Spleen (tissue), 11 donors: ENCODE measurements around the gene NAA16. TPM values are rescaled to one million over a fixed set of nuclear protein-coding genes. Genes with fewer than 3 reads are reported as not detected.

ENCODE experiments used
- DNase-seq: peaks from one replicate; pipeline ENCODE4 v3.0.0-alpha.2; 2020
- H3K27ac ChIP-seq, 8 donors: fragments of 200-600 bp; sonication (generic) in 7 of 8; 1 replicate in 4 of 8; 2 replicates in 4 of 8; pipeline versions ENCODE4 v1.5.0 to v1.8.0; 2016 to 2021; ENCODE audit warnings: inconsistent platforms in 4 of 8, mild to moderate bottlenecking in 4 of 8, moderate library complexity in 1 of 8
- H3K27me3 ChIP-seq, 7 donors: fragments of 200-600 bp; sonication (generic) in 6 of 7; replicated peaks in 1 of 7; 1 replicate in 4 of 7; 2 replicates in 3 of 7; pipeline versions ENCODE4 v1.5.0 to v1.8.0; 2016 to 2021; ENCODE audit warnings: inconsistent platforms in 3 of 7, mild to moderate bottlenecking in 1 of 7
- H3K36me3 ChIP-seq, 6 donors: fragments of 200-600 bp; sonication (generic) in 5 of 6; 1 replicate in 4 of 6; 2 replicates in 2 of 6; pipeline versions ENCODE4 v1.5.0 to v1.8.0; 2016 to 2021; ENCODE audit warnings: inconsistent platforms in 2 of 6
- H3K4me1 ChIP-seq, 6 donors: fragments of 200-600 bp; sonication (generic) in 5 of 6; 1 replicate in 3 of 6; 2 replicates in 3 of 6; pipeline versions ENCODE4 v1.5.0 to v1.8.0; 2016 to 2021; ENCODE audit warnings: inconsistent platforms in 3 of 6
- H3K4me3 ChIP-seq, 8 donors: fragments of 200-600 bp; sonication (generic) in 7 of 8; 1 replicate in 4 of 8; 2 replicates in 4 of 8; pipeline versions ENCODE4 v1.5.0 to v1.8.0; 2016 to 2021; ENCODE audit warnings: inconsistent platforms in 4 of 8, mild to moderate bottlenecking in 4 of 8, moderate library complexity in 2 of 8
- H3K9me3 ChIP-seq, 8 donors: fragments of 200-600 bp; sonication (generic) in 7 of 8; 1 replicate in 4 of 8; 2 replicates in 4 of 8; pipeline versions ENCODE4 v1.5.0 to v1.8.0; 2016 to 2021; ENCODE audit warnings: inconsistent platforms in 4 of 8
- POLR2A ChIP-seq, 3 donors: fragments of 450-650 bp; IDR thresholded peaks; one replicate each; pipeline ENCODE4 v1.5.1; 2017; ENCODE audit warnings: antibody characterized with exemption in 3 of 3, mild to moderate bottlenecking in 1 of 3
- POLR2AphosphoS5 ChIP-seq, 3 donors: sonication (generic); formaldehyde crosslinking; IDR thresholded peaks; one replicate each; pipeline ENCODE4 v1.5.1; 2017; ENCODE audit warnings: antibody characterized with exemption in 3 of 3
- WGBS, 5 donors: extraction: QIAGEN DNeasy Blood & Tissue Kit in 3 of 5; methylation state at CpG; one replicate each; pipeline versions ENCODE4 v1.1.5 to v1.1.7; 2013 to 2018; 5-methylcytosine and 5-hydroxymethylcytosine counted together
- intact Hi-C: fragments of 100-400 bp; cut with DNase I; formaldehyde crosslinking; loops from one replicate; pipeline ENCODE4 v1.15.0; 2023; ENCODE audit warnings: low total_unique reads
- polyA plus RNA-seq, 3 donors: library from polyadenylated mRNA; stranded (reverse); fragments of 200-250 nt; gene quantifications; one replicate each; pipeline ENCODE4 v1.2.1, GENCODE V29; 2013
- total RNA-seq, 7 donors: library from RNA; depleted of rRNA in 3 of 7; stranded (reverse); fragments of >200 nt in 3 of 7; fragmentation: NEBNext Ultra II Directional in 4 of 7; extraction: Animal tissue kit (Norgen Biotek cat#: 25700) in 4 of 7; gene quantifications; one replicate each; pipeline versions ENCODE4 v1.1.0 to v1.2.1, GENCODE V29; 2016 to 2021
- TF ChIP-seq, protein P1 (sequence below), 11 experiments: fragments of 200-600 bp in 7 of 11; fragments of 450-650 bp in 4 of 11; sonication (generic) in 4 of 11; IDR thresholded peaks in 8 of 11; conservative IDR thresholded peaks in 3 of 11; 1 replicate in 7 of 11; 2 replicates in 4 of 11; pipeline versions ENCODE4 v1.4.0 to v1.8.0; 2016 to 2021; ENCODE audit warnings: antibody characterized with exemption in 11 of 11, inconsistent platforms in 4 of 11, mild to moderate bottlenecking in 1 of 11
- donor health status: healthy with polysubstance abuse.
- donor health status: DM: no; HTN: no; CAD: no; lungs with moderate emphysema.
- donor health status: DM: no; HTN: no; CAD: no.
- donor health status: Bipolar disorder and iron deficiency.
- donor health status: healthy.
- donor health status: DM: no; HTN: no; CAD: no.
- donor health status: DM: yes; HTN: yes; CAD: no.

The NAA16 gene
- total and polyA plus RNA-seq, 10 donors, result 8.1 to 45.3 (median 26.9) TPM

DNA sequence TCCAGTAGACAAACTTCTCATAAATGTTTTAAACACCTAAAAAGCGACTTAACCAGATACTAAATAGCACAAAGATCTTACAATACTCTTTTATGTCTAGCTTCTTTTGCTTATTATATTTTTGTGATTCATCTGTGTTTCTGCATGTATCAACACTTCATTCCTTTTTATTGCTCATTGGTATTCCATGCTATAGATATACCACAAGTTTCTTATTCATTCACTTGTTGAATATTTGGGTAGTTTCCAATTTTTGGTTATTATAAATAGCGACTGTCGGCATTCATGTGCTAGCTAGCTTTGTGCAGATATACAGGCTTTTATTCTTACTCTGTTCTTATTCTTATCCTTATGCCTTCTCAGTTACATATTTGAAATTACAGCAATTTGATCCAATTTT, 96.3 kb downstream of the NAA16 start:
- Histone ChIP-seq H3K27me3 (no peaks in the 10 kb centered on the region), H3K9me3 (no peaks in the 10 kb centered on the region), H3K4me3 (no peak overlapping the region), H3K27ac (no peak overlapping the region), H3K36me3 (no peaks in the 10 kb centered on the region), H3K4me1 (no peaks in the 10 kb centered on the region)
- 58 to 74% (median 61%) methylated on average over 3 of the region's 3 CpGs for WGBS, 5 donors
- TF ChIP-seq POLR2AphosphoS5 (IDR thresholded peaks at IDR 0.05) (no peak), POLR2A (IDR thresholded peaks at IDR 0.05) (no peak)
- TF ChIP-seq, protein P1, sequence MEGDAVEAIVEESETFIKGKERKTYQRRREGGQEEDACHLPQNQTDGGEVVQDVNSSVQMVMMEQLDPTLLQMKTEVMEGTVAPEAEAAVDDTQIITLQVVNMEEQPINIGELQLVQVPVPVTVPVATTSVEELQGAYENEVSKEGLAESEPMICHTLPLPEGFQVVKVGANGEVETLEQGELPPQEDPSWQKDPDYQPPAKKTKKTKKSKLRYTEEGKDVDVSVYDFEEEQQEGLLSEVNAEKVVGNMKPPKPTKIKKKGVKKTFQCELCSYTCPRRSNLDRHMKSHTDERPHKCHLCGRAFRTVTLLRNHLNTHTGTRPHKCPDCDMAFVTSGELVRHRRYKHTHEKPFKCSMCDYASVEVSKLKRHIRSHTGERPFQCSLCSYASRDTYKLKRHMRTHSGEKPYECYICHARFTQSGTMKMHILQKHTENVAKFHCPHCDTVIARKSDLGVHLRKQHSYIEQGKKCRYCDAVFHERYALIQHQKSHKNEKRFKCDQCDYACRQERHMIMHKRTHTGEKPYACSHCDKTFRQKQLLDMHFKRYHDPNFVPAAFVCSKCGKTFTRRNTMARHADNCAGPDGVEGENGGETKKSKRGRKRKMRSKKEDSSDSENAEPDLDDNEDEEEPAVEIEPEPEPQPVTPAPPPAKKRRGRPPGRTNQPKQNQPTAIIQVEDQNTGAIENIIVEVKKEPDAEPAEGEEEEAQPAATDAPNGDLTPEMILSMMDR (IDR thresholded peaks at IDR 0.05 in 8 of 11, conservative IDR thresholded peaks at IDR 0.05 in 3 of 11), result no peak
- intact Hi-C loops, result no loop called here
- no peak for DNase-seq

DNA sequence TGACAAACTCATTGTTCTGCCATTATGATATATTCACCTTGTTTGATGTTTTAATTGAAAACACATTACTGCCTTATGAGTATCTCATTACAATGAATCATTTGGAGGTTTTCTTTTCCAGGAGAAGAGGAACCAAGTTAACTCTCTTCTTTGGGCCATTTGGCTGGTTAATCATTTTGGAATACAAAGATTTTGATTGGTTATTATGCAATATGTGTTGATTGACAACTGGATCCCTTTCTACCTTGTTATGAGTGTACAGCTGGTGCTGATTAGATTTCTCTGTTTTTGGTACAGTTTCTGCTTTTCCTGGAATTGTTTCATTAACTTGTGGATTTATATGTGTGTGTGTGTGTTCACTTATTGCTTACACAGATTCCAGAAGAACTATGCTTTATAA, 97.1 kb downstream of the NAA16 start:
- H3K4me3 ChIP-seq, result no peak overlapping the region
- intact Hi-C loops, result no loop called here
- H3K36me3 ChIP-seq, result no peaks in the 10 kb centered on the region
- TF ChIP-seq POLR2AphosphoS5 (IDR thresholded peaks at IDR 0.05), result no peak
- no peak for TF ChIP-seq POLR2A (IDR thresholded peaks at IDR 0.05)
- TF ChIP-seq, protein P1 (IDR thresholded peaks at IDR 0.05 in 8 of 11, conservative IDR thresholded peaks at IDR 0.05 in 3 of 11), result no peak
- H3K27me3 ChIP-seq, result no peaks in the 10 kb centered on the region
- H3K9me3 ChIP-seq, result no peaks in the 10 kb centered on the region
- H3K4me1 ChIP-seq, result no peaks in the 10 kb centered on the region
- DNase-seq, result no peak
- no peak overlapping the region for H3K27ac ChIP-seq

DNA sequence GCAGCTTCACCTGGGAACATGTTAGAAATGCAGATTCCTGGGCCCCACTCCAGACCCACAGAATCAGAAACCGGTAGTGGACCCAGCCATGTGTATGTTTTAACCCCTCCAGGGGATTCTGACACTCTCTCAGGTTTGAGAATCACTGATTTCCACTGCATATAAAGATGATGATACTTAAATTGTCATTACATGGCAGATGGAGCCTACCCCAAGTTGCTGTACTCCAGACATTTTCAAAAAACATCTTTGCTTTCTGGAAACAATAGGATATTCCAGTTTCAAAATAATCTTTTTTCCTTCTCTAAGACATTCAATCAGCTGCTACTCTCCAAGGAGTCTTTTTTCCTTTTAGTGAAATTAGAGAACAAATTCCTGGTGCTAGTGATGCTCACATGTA, 97.7 kb downstream of the NAA16 start:
- intact Hi-C loops, result no loop called here
- Histone ChIP-seq H3K27me3 (no peaks in the 10 kb centered on the region), H3K4me1 (no peaks in the 10 kb centered on the region), H3K4me3 (no peak overlapping the region), H3K9me3 (no peaks in the 10 kb centered on the region), H3K36me3 (no peaks in the 10 kb centered on the region), H3K27ac (no peak overlapping the region)
- no peak for DNase-seq
- TF ChIP-seq POLR2A (IDR thresholded peaks at IDR 0.05) (no peak), POLR2AphosphoS5 (IDR thresholded peaks at IDR 0.05) (no peak)
- TF ChIP-seq, protein P1 (IDR thresholded peaks at IDR 0.05 in 8 of 11, conservative IDR thresholded peaks at IDR 0.05 in 3 of 11), result no peak
- WGBS, 5 donors, result 50 to 84% (median 77%) methylated on average over 1 of the region's 1 CpG

DNA sequence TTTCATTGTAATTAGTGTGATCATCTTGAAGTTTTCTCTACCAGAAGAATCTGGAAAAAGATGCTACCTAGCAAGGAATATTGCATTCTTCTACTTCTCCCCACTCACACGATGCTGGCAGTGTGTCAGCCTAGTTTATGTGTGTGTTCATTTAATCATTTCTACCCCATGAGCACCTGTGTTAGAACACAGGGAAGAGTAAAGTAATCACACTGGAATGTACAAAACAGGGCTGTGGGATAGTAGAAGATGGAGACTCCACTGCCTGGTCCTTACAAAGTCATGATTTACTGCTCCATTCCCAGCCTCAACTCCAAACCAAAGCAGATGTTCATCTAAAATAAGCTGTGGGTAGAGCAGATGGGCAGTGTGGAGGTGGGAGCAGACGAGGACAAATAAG, 98.5 kb downstream of the NAA16 start:
- no peak for DNase-seq
- intact Hi-C loops, result loop anchor here (10.0 kb wide), 1 partner anchor 245 kb away; no protein-coding TSS in a partner anchor
- H3K27ac ChIP-seq, result no peak overlapping the region
- H3K27me3 ChIP-seq, result no peaks in the 10 kb centered on the region
- TF ChIP-seq POLR2AphosphoS5 (IDR thresholded peaks at IDR 0.05), result no peak
- H3K36me3 ChIP-seq, result no peaks in the 10 kb centered on the region
- H3K4me1 ChIP-seq, result no peaks in the 10 kb centered on the region
- H3K9me3 ChIP-seq, result no peaks in the 10 kb centered on the region
- 61 to 85% (median 72%) methylated on average over 2 of the region's 2 CpGs for WGBS, 5 donors
- no peak overlapping the region for H3K4me3 ChIP-seq

DNA sequence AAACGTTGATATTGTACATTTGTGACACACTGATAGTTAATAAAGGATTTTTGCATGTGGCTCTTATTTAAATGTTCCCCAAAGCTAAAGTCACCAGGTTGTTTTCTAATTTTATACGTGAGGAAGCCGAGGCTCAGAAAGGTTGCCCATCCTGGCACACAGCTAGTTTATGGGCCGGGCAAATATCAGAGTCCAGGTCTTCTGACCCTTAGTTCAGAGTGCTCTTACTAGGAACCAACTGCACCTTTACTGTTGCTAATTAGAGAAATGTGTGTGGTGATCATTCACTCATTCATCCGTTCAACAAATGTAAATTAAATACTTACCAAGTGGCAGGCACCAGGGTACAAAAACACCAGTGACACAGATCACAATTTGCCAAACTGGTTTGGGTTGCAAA, 100.0 kb downstream of the NAA16 start:
- no peaks in the 10 kb centered on the region for H3K36me3 ChIP-seq
- DNase-seq, result no peak
- H3K4me1 ChIP-seq, result no peaks in the 10 kb centered on the region
- WGBS, 5 donors, result 81 to 91% (median 86%) methylated on average over 5 of the region's 5 CpGs
- no peaks in the 10 kb centered on the region for H3K9me3 ChIP-seq
- intact Hi-C loops, result loop anchor here (10.0 kb wide), 1 partner anchor 244 kb away; no protein-coding TSS in a partner anchor
- no peaks in the 10 kb centered on the region for H3K27me3 ChIP-seq
- TF ChIP-seq POLR2AphosphoS5 (IDR thresholded peaks at IDR 0.05) (no peak), POLR2A (IDR thresholded peaks at IDR 0.05) (no peak)
- TF ChIP-seq, protein P1 (IDR thresholded peaks at IDR 0.05 in 8 of 11, conservative IDR thresholded peaks at IDR 0.05 in 3 of 11), result no peak
- no peak overlapping the region for H3K27ac ChIP-seq
- no peak overlapping the region for H3K4me3 ChIP-seq
